ENCODE results near the gene ZRANB3.

Gene ZRANB3

GRCh38 chr2:135256531-135257260, 274.3 kb downstream of the ZRANB3 start:
- Histone ChIP-seq H3K4me3 (ENCODE audit: low read length) (no peak overlapping the region), H3K9ac (ENCODE audit: low read length) (no peak overlapping the region), H3K4me2 (ENCODE audit: low read depth, low read length) (no peak overlapping the region), H3K4me1 (ENCODE audit: low read length) (no peaks in the 10 kb centered on the region), H3K79me2 (ENCODE audit: low read length) (no peaks in the 10 kb centered on the region), H3K27ac (ENCODE audit: low read length) (no peak overlapping the region), H3F3A (ENCODE audit: insufficient read depth, low read length) (no peaks in the 10 kb centered on the region), H3K27me3 (replicated peaks; ENCODE audit: insufficient read depth, low read length) (no peaks in the 10 kb centered on the region), H2AFZ (ENCODE audit: low read length) (no peak overlapping the region), H3K36me3 (replicated peaks; ENCODE audit: insufficient read depth, low read length) (no peaks in the 10 kb centered on the region), H3K9me3 (replicated peaks; ENCODE audit: insufficient read depth, low read length) (no peaks in the 10 kb centered on the region), H3K9me2 (replicated peaks; ENCODE audit: insufficient read depth, low read length) (no peaks in the 10 kb centered on the region), H4K20me1 (ENCODE audit: insufficient read depth, low read length) (no peaks in the 10 kb centered on the region)
- no peak for DNase-seq
- no peak for TF ChIP-seq EZH2phosphoT487 (IDR thresholded peaks at IDR 0.05; ENCODE audit: low read length)
- TF ChIP-seq EZH2 (optimal IDR thresholded peaks at IDR 0.05; ENCODE audit: low read depth, low read length) = no peak
- no peak for TF ChIP-seq CTCF (IDR thresholded peaks at IDR 0.05; ENCODE audit: low read length)

- Histone ChIP-seq H3K9me2 (replicated peaks; ENCODE audit: insufficient read depth, low read length) (no peaks in the 10 kb centered on the region), H3K27me3 (replicated peaks; ENCODE audit: insufficient read depth, low read length) (no peaks in the 10 kb centered on the region), H3K4me3 (ENCODE audit: low read length) (no peak overlapping the region), H3K9me3 (replicated peaks; ENCODE audit: insufficient read depth, low read length) (no peaks in the 10 kb centered on the region), H3F3A (ENCODE audit: insufficient read depth, low read length) (no peaks in the 10 kb centered on the region), H3K4me1 (ENCODE audit: low read length) (no peaks in the 10 kb centered on the region), H3K4me2 (ENCODE audit: low read depth, low read length) (no peak overlapping the region), H4K20me1 (ENCODE audit: insufficient read depth, low read length) (no peaks in the 10 kb centered on the region), H3K9ac (ENCODE audit: low read length) (no peak overlapping the region), H3K79me2 (ENCODE audit: low read length) (no peaks in the 10 kb centered on the region), H2AFZ (ENCODE audit: low read length) (no peak overlapping the region), H3K27ac (ENCODE audit: low read length) (no peak overlapping the region), H3K36me3 (replicated peaks; ENCODE audit: insufficient read depth, low read length) (no peaks in the 10 kb centered on the region)
- DNase-seq = no peak
- TF ChIP-seq EZH2 (optimal IDR thresholded peaks at IDR 0.05; ENCODE audit: low read depth, low read length) (no peak), CTCF (IDR thresholded peaks at IDR 0.05; ENCODE audit: low read length) (no peak), EZH2phosphoT487 (IDR thresholded peaks at IDR 0.05; ENCODE audit: low read length) (no peak)
Observed at GRCh38 chr2:135255208-135255607, 275.8 kb downstream of the ZRANB3 start.

GRCh38 chr2:135252805-135253458, 278.1 kb downstream of the ZRANB3 start:
- no peak overlapping the region for H3K9ac ChIP-seq (ENCODE audit: low read length)
- H3K36me3 ChIP-seq (replicated peaks; ENCODE audit: insufficient read depth, low read length) = no peaks in the 10 kb centered on the region
- no peaks in the 10 kb centered on the region for H3K4me1 ChIP-seq (ENCODE audit: low read length)
- H3K9me2 ChIP-seq (replicated peaks; ENCODE audit: insufficient read depth, low read length) = no peaks in the 10 kb centered on the region
- H3K79me2 ChIP-seq (ENCODE audit: low read length) = no peaks in the 10 kb centered on the region
- H3K27me3 ChIP-seq (replicated peaks; ENCODE audit: insufficient read depth, low read length) = no peaks in the 10 kb centered on the region
- no peak overlapping the region for H3K27ac ChIP-seq (ENCODE audit: low read length)
- no peaks in the 10 kb centered on the region for H4K20me1 ChIP-seq (ENCODE audit: insufficient read depth, low read length)
- H2AFZ ChIP-seq (ENCODE audit: low read length) = no peak overlapping the region
- no peak for TF ChIP-seq CTCF (IDR thresholded peaks at IDR 0.05; ENCODE audit: low read length)
- no peak for TF ChIP-seq EZH2phosphoT487 (IDR thresholded peaks at IDR 0.05; ENCODE audit: low read length)
- no peak for TF ChIP-seq EZH2 (optimal IDR thresholded peaks at IDR 0.05; ENCODE audit: low read depth, low read length)
- H3K4me2 ChIP-seq (ENCODE audit: low read depth, low read length) = no peak overlapping the region
- H3F3A ChIP-seq (ENCODE audit: insufficient read depth, low read length) = no peaks in the 10 kb centered on the region
- H3K9me3 ChIP-seq (replicated peaks; ENCODE audit: insufficient read depth, low read length) = no peaks in the 10 kb centered on the region
- H3K4me3 ChIP-seq (ENCODE audit: low read length) = no peak overlapping the region
- DNase-seq = no peak

All from MM.1S (cell line).